ENCODE data around the gene NCAM1.

- TF ChIP-seq CTCF (IDR thresholded peaks at IDR 0.05 in 8 of 11, conservative IDR thresholded peaks at IDR 0.05 in 3 of 11), result no peak
- TF ChIP-seq POLR2A (IDR thresholded peaks at IDR 0.05), result no peak
These were observed 292.2 kb downstream of the NCAM1 start for GRCh38 chr11:113253406-113253805.

Measured in spleen (tissue), 7 donors.